Left kidney (tissue), 8 donors: ENCODE data around the gene CTXN2. TPM values are rescaled to one million over a fixed set of nuclear protein-coding genes. Genes with fewer than 3 reads are reported as not detected.

Experiments used
- DNase-seq: peaks from one replicate; pipeline ENCODE4 v3.0.0-alpha.2; 2013
- long read RNA-seq, 8 donors: transcript quantifications; one replicate each; lab custom pipeline, GENCODE V29; 2026
- polyA plus RNA-seq: library from polyadenylated mRNA; unstranded; fragments of 120-200 nt; gene quantifications from one replicate; pipeline ENCODE4 v1.2.1, GENCODE V29; 2013; ENCODE audit not compliant: insufficient read length

Gene CTXN2
- 0.12 TPM for polyA plus RNA-seq
- long read RNA-seq, donor 1, result 0 reads
- long read RNA-seq, donor 2, result 0 reads
- long read RNA-seq, donor 3, result 0 reads
- long read RNA-seq, donor 4, result 0 reads
- long read RNA-seq, donor 5, result 0 reads
- long read RNA-seq, donor 6, result 0 reads
- long read RNA-seq, donor 7, partial matches to known transcripts, result 0 of 1 reads
- long read RNA-seq, donor 7, other reads (novel, unspliced or antisense), result 0 of 1 reads
- long read RNA-seq, donor 8, result 0 reads

DNA sequence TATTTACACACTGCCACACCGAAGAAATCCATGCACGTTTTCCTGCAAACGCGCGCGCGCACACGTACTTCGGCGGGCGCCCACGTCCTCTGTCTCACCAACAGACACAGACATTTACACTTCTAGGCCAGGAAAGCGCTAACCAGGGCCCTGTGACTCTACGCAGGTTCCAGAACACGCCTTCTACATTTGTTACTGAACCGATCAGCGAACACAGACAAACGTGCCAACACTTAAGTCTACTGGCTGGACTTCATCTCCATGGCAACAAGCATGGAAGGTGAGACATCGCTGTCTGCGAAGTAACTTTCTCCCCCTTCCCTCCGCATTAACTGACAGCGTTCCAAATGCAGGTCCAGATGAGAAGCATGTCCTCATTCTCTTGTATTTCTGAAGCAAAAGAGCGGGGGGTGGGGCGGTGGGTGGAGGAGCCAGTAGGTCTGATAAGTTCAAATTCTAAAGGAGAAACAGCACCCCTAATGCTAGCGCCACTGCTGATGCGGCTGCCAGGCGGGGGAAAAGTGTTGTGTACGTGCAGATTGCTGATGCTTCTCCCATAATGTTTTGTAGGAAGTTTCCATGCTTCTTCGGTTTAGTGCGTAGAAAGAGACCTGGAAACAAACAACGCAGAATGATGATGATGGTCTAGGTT is at the start of gene CTXN2:
Gene CTXN2, plus strand, starts transcription at position 92 of the 652 bp plus-strand sequence. CDS start 9,636 bp downstream, outside the sequence.
- no peak for DNase-seq

GRCh38 chr15:48143856-48144255 is 47.6 kb upstream of the CTXN2 start:
- DNase-seq, result no peak

DNA sequence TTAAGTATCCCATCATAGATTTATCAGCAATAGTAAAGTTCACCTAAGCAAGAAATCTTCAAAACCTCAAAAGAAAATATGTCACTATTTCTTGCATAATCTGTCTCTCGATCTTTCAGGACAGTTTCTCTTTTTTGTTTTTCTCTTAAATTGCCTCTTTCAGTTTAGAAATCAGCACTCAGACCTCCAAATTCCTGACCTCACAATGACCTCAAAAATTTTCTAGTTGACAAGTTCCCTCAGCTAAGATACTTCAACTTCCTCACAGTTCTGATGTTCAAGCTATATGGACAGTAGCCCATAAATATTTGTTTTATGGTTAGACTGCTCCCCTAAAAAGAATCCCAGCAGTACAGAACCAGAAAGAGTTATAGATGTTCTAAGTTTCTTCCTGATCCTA is 46.6 kb upstream of the CTXN2 start:
- no peak for DNase-seq

GRCh38 chr15:48145923-48146322 is 45.5 kb upstream of the CTXN2 start:
- DNase-seq, result no peak

DNA sequence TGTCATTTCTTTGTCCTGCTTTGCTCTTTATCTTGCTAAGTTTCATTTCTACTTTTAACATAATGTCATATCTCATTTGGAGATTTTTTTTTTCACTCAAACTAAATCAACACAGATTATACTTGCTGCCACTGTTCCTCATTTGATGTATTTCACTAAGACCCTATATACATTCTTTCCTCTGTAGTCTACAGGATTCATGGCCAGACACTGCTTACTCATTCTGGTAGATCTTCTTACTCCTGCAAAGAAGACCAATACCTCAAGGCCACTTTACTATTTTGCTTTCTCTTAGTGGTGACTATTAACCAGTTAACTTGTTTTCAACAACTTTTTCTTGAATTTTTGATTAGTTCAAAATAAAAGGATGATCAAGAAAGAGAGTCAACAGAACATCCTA is 44.1 kb upstream of the CTXN2 start:
- no peak for DNase-seq

GRCh38 chr15:48149858-48150257 is 41.6 kb upstream of the CTXN2 start:
- no peak for DNase-seq

DNA sequence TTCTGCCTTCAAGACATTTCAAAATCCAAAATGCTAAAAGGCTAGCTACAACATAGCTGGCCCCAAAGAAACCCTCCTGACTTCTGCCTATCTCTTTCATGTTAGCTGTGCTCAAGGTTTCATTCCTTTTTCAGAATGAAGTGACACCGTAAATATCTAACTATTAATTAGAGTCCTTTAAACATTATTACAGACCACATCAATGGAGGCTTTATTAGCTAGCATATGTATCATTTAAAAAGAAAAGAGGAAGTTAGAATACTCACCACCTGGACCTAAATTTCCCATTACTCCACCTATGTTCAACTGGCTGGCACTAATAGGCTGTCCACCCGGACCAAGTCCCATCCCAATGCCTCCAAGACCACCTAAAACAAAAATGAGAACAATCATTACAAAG is 37.9 kb upstream of the CTXN2 start:
- DNase-seq, result no peak

- no peak for DNase-seq
Measured at GRCh38 chr15:48168616-48169015, 22.8 kb upstream of the CTXN2 start.

DNA sequence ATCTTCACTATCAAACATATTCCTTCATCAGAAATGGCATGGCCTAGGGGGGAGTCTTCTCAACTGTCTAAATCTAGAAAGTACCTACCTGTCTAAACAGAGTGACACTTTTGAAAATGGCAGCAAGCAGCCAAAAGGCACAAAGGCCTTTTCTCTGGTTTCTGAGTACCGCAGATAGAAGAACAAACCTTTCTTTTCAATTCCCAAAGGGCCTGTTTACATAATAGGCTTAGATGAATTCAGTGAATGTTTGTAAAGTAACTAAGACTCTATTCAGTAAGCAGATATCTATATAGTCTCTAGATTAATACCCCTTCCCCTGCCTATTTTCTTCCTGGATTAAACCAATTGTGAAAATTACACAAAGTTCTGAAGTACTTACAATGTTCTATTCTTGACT is 20.5 kb upstream of the CTXN2 start:
- DNase-seq, result no peak

- DNase-seq, result no peak
Measured at GRCh38 chr15:48175126-48175525, 16.3 kb upstream of the CTXN2 start.

GRCh38 chr15:48176112-48176511 is 15.4 kb upstream of the CTXN2 start:
- DNase-seq, result no peak

DNA sequence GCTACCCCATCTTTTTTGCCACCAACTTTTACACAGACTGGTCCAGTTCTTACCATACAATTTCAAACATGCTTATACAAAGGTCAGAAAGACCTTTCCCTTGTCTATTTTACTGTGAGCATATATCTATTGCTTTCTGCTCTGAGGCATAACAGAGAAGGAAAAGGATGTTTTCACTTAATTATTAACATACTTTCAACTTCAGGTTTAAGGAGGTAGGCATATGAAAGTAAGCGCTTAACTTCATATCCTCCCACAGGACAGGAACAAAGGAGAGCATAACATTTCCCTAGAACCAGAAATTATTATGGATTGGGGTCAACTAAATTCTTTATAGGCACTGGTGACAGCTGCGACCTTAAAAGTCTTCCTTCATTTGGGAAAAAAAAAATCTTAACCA is 14.5 kb upstream of the CTXN2 start:
- no peak for DNase-seq

- peak; percentile 72 for DNase-seq
Measured at GRCh38 chr15:48177383-48177765, 14.1 kb upstream of the CTXN2 start.

DNA sequence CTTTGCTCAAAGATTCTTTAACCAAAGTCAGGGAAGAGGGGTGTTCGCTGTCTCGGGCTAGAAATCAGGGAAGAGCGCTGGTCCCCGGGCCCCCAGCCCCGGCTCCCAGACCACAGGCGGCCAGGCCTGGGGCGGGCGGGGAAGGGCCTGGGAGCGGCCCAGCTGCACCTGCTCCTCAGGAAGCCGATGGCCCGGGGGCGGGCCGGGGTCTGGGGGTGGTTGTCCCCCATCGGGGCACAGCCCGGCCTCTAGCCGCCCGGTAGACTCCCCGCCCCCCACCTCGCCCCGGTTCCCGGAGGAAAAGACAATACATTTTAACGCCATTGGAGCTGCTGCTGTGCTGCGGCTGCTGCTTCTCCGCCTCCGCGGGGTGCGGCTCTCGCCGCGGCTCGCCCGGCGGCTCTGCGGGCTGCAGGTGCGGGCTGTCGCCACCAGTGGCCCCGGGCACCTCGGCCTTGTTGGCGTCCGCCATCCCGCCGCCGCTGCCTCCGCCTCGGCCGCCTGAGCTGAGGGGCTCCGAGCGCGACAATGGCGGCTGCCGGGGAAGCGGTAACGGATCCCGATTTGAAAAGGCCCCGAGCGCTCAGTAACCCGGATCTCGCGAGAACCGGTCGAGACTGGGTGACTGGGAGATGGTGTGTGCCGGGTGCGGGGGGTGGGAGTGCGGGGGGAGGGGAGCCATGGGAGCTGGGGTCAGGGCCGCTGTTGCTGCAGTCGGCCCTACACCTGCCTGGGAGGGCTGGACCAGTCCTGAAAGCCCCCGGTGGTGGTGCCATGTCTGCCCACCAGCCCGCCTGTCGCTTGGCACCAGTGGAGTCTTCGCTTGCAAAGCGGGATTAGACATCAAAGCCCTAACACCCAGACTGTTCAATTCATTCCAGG is 13.5 kb upstream of the CTXN2 start, which contains the start of gene MYEF2:
Gene MYEF2, minus strand, starts transcription at position 530 of the 882 bp plus-strand sequence. Its CDS starts 58 bp downstream, at position 472.
- DNase-seq, result peak; percentile 85

DNA sequence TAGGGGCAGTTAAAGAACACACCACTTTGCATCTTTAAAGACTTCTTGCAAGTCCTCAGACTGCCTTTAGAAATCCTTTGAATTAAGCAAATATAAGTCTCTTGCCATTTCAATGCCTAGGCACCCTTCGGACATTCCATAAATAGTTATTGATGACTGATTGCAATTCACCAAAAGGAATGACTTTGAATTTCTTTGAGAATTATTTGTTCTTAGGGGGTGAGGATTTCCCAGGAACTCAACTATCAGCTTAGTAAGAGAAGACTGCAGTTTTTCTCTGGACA is 12.9 kb upstream of the CTXN2 start:
- no peak for DNase-seq

DNA sequence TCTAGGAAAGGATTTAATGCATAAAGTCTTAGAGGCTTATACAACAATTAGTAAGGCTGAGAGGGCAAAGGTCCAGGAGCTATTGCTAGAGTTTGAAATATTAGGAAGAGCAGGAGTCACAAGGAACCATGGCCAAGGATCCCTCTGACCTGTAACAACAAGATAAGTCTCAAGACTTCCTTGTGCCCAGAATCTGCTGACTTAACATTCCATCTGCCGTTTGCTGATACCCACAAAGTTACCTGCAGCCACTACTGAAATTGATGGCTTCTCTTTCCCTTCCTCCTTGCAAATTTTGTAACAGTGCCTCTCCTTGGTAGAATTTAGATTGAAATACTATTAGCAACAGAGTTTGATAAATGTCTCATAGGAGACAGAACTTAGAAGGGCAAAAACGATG is 8.7 kb upstream of the CTXN2 start:
- DNase-seq, result no peak

GRCh38 chr15:48185529-48185928 is 5.9 kb upstream of the CTXN2 start:
- no peak for DNase-seq

DNA sequence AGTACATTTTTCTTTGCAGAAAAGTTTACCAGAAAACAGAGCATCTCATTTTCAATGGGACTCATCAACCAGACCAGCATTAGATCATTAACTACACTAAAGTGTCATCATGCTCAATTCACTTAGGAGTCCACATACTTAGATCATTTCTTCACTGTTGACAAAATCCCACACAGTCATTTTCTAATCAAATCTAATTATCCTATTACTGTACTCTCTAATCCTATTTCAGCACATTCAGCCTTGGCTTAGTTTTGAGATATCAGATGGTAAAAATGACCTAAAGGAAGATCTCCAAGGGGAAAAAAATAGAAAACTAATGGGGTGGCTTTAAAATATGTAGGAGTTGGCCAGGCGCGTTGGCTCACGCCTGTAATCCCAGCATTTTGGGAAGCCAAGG is 5.2 kb upstream of the CTXN2 start:
- no peak for DNase-seq

DNA sequence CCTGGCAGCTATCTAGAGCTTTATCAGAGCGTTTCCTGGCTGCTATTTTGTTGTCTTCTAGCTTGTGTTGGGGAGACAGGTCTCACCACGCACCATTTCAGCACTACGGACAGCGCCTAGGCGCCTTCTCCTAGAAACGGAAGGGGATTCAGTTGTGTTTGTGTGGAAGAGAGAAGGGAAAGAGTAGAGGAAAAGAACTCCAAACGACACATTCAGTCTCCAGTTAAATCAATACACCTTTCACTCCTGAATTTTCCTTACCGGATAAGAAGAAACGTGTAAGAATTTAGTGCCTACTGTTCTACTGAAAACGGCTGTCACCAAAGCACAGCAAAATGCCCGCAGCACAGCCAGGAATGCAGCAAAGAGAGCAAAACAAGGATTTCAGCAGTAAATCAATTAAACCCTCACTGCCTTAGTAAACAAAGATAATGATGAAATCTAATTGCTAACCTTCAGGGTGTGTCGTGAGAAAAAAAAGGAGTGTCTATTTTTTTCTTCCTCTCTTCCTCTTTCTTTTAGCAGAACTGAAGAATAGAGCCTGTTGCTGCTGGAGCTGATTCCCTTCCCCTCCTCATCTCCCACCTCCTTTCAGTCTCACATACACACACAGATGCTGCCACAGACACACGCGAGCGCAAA is 412 bp upstream of the CTXN2 start:
- peak; percentile 93 for DNase-seq

- no peak for DNase-seq
Measured at GRCh38 chr15:48202068-48202467, 10.6 kb downstream of the CTXN2 start.

GRCh38 chr15:48205981-48206380 is 14.5 kb downstream of the CTXN2 start, which contains the start of gene SLC12A1:
Gene SLC12A1, plus strand, starts transcription at chr15:48206302. Its CDS starts 1,418 bp downstream, at chr15:48207720.
- no peak for DNase-seq

DNA sequence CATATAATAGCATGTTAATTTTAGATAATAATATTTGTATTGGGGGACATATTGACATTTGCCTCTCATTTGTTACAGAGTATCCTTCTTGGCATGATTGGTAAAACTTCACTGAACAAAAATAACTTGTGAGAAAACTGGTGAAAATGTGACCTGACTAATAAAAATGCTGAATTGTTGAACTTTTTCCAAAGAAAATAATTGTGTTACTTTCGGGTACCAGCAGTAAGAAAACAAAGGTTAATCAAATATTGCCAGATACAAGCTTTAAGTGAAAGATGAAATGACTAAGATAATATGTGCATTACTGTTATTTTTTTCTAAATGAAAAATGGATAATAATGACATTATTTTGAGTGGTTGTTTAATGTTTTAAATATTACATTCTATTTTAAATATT is 29.8 kb downstream of the CTXN2 start:
- no peak for DNase-seq

- DNase-seq, result no peak
Measured at GRCh38 chr15:48221885-48222284, 30.4 kb downstream of the CTXN2 start.
